GM23338 (cell line): ENCODE data around the gene MS4A15. TPM values are rescaled to one million over a fixed set of nuclear protein-coding genes. Genes with fewer than 3 reads are reported as not detected.

Experiments
- ATAC-seq: fragments of 200-7000 bp; cut with Tn5 transposase; 3 replicates; pipeline ENCODE4 v1.9.1; 2020
- DNase-seq: peaks from one replicate; pipeline ENCODE4 v3.0.0-alpha.2; 2015; ENCODE audit warnings: low spot score
- H2AFZ ChIP-seq: fragments of 200-600 bp; sonication (generic); 2 replicates; pipeline ENCODE4 v1.8.0; 2016; ENCODE audit warnings: antibody characterized with exemption, mild to moderate bottlenecking, moderate library complexity
- H3F3A ChIP-seq: fragments of 200-600 bp; sonication (generic); replicated peaks from 2 replicates; pipeline ENCODE4 v1.8.0; 2017; ENCODE audit warnings: antibody characterized with exemption, mixed run types, low read depth
- H3K27ac ChIP-seq: fragments of 200-600 bp; sonication (generic); 2 replicates; pipeline ENCODE4 v1.6.1; 2016; ENCODE audit warnings: low read depth
- H3K27me3 ChIP-seq: fragments of 200-600 bp; sonication (generic); 2 replicates; pipeline ENCODE4 v1.8.0; 2016; ENCODE audit warnings: mild to moderate bottlenecking, mixed run types, moderate library complexity; ENCODE audit not compliant: insufficient read depth
- H3K36me3 ChIP-seq: fragments of 200-600 bp; sonication (generic); 2 replicates; pipeline ENCODE4 v1.8.0; 2016; ENCODE audit warnings: mild to moderate bottlenecking; ENCODE audit not compliant: insufficient read depth
- H3K4me1 ChIP-seq: fragments of 200-600 bp; sonication (generic); 2 replicates; pipeline ENCODE4 v1.8.0; 2016; ENCODE audit warnings: mild to moderate bottlenecking, moderate library complexity; ENCODE audit not compliant: insufficient read depth
- H3K4me2 ChIP-seq: fragments of 200-600 bp; sonication (generic); 2 replicates; pipeline ENCODE4 v1.7.1; 2017; ENCODE audit warnings: mixed run types
- H3K4me3 ChIP-seq: fragments of 200-600 bp; sonication (generic); 2 replicates; pipeline ENCODE4 v1.6.1; 2016; ENCODE audit warnings: mixed run types
- H3K79me2 ChIP-seq: fragments of 200-600 bp; sonication (generic); replicated peaks from 2 replicates; pipeline ENCODE4 v1.8.0; 2017; ENCODE audit warnings: mild to moderate bottlenecking; ENCODE audit not compliant: insufficient read depth
- H3K9me2 ChIP-seq: fragments of 200-600 bp; sonication (generic); 2 replicates; pipeline ENCODE4 v1.8.0; 2017; ENCODE audit not compliant: insufficient read depth
- H4K20me1 ChIP-seq: fragments of 200-600 bp; sonication (generic); replicated peaks from 2 replicates; pipeline ENCODE4 v1.8.0; 2017; ENCODE audit warnings: mild to moderate bottlenecking; ENCODE audit not compliant: insufficient read depth
- H3K27ac Mint-ChIP-seq: 2 replicates; pipeline ENCODE4 v1.8.0; 2020; ENCODE audit warnings: inconsistent platforms, mild to moderate bottlenecking, moderate library complexity, mixed read lengths
- H3K27me3 Mint-ChIP-seq: 3 replicates; pipeline ENCODE4 v1.8.0; 2022; ENCODE audit warnings: low read depth, mild to moderate bottlenecking, moderate library complexity, mixed read lengths, inconsistent platforms; ENCODE audit not compliant: insufficient read depth, poor library complexity
- H3K36me3 Mint-ChIP-seq: 3 replicates; pipeline ENCODE4 v1.8.0; 2021; ENCODE audit warnings: low read depth, mild to moderate bottlenecking, inconsistent platforms, moderate library complexity, mixed read lengths
- H3K4me1 Mint-ChIP-seq: 3 replicates; pipeline ENCODE4 v1.8.0; 2020; ENCODE audit warnings: mild to moderate bottlenecking, inconsistent platforms, mixed read lengths
- H3K4me3 Mint-ChIP-seq: 3 replicates; pipeline ENCODE4 v1.8.0; 2021; ENCODE audit warnings: moderate library complexity, mild to moderate bottlenecking, inconsistent platforms, mixed read lengths
- H3K9me3 Mint-ChIP-seq: 3 replicates; pipeline ENCODE4 v1.8.0; 2020; ENCODE audit warnings: moderate library complexity, mild to moderate bottlenecking, inconsistent platforms, mixed read lengths
- CREB1 ChIP-seq: fragments of 250-450 bp; sonication (Bioruptor Pico); IDR thresholded peaks from 2 replicates; pipeline ENCODE4 v1.5.0; 2020; ENCODE audit warnings: low read depth, mild to moderate bottlenecking, moderate library complexity
- EZH2 ChIP-seq: fragments of 200-600 bp; sonication (generic); IDR thresholded peaks from one replicate; pipeline ENCODE4 v1.8.0; 2017; ENCODE audit warnings: antibody characterized with exemption, mild to moderate bottlenecking, low read depth; ENCODE audit not compliant: unreplicated experiment
- EZH2phosphoT487 ChIP-seq: fragments of 200-600 bp; sonication (generic); IDR thresholded peaks from one replicate; pipeline ENCODE4 v1.8.1; 2018; ENCODE audit warnings: antibody characterized with exemption; ENCODE audit not compliant: unreplicated experiment
- JUNB ChIP-seq: IDR thresholded peaks from one replicate; pipeline ENCODE4 v1.6.1; 2016; ENCODE audit warnings: antibody characterized with exemption; ENCODE audit not compliant: unreplicated experiment
- NANOG ChIP-seq: IDR thresholded peaks from 2 replicates; pipeline ENCODE4 v1.6.1; 2016; ENCODE audit warnings: antibody characterized with exemption, borderline replicate concordance
- POLR2AphosphoS5 ChIP-seq: IDR thresholded peaks from 2 replicates; pipeline ENCODE4 v1.6.1; 2016; ENCODE audit warnings: antibody characterized with exemption, low read depth
- STAT1 ChIP-seq: IDR thresholded peaks from one replicate; pipeline ENCODE4 v1.6.1; 2016; ENCODE audit warnings: antibody characterized with exemption; ENCODE audit not compliant: unreplicated experiment
- ZNF114 ChIP-seq: fragments of 250-450 bp; sonication (Bioruptor Pico); IDR thresholded peaks from 2 replicates; pipeline ENCODE4 v1.5.0; 2020; ENCODE audit warnings: mild to moderate bottlenecking, moderate library complexity
- ZNF331 ChIP-seq: fragments of 250-450 bp; sonication (Bioruptor Pico); IDR thresholded peaks from 2 replicates; pipeline ENCODE4 v1.5.0; 2020; ENCODE audit warnings: low read depth, mild to moderate bottlenecking, moderate library complexity
- polyA plus RNA-seq: library from polyadenylated mRNA; unstranded; fragments of >200 nt; fragmentation: Nextera tagmentation; extraction: Ambion mirVana; gene quantifications from 2 replicates; pipeline ENCODE4 v1.2.1, GENCODE V29; 2016
- total RNA-seq: library from RNA; depleted of rRNA; stranded (reverse); fragments of >200 nt; shearing (Covaris generic); gene quantifications from 2 replicates; pipeline ENCODE4 v1.2.3, GENCODE V29; 2014
- TF ChIP-seq, protein P1 (sequence below): IDR thresholded peaks from one replicate; pipeline ENCODE4 v1.6.1; 2018; ENCODE audit warnings: antibody characterized with exemption; ENCODE audit not compliant: unreplicated experiment
- TF ChIP-seq, protein P2 (sequence below), 2 experiments: fragments of 200-600 bp in 1 of 2; sonication (generic) in 1 of 2; conservative IDR thresholded peaks; 2 replicates each; pipeline versions ENCODE4 v1.5.1 to v1.6.1; 2016 to 2017; ENCODE audit warnings: antibody characterized with exemption in 2 of 2, low read depth in 2 of 2, mild to moderate bottlenecking in 2 of 2, moderate library complexity in 1 of 2
- TF ChIP-seq, protein P3 (sequence below): IDR thresholded peaks from 2 replicates; pipeline ENCODE4 v1.6.1; 2016; ENCODE audit warnings: antibody characterized with exemption

Gene MS4A15
- total and polyA plus RNA-seq, 2 experiments from 2014 or later, result 0.44 TPM; not detected in 1

DNA sequence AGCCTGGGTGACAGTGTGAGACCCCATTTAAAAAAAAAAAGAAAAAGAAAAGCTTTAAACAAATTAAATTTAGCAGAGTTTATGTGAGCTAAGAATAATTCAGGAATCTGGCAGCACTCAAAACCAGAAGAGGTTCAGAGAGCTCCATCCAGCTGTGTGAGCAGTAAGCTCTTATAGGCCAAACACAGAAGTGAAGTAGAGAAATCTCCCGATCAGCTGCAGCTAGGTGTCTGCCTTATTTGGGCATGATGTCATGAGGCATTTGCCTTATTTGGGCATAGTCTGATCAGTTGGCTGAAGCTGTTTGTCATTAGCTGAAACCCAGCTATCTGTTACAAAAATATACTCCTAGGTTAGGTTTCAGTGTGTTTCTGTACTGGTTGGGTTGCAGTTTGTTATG is 8.2 kb downstream of the MS4A15 start (continued):
- TF ChIP-seq, protein P1, sequence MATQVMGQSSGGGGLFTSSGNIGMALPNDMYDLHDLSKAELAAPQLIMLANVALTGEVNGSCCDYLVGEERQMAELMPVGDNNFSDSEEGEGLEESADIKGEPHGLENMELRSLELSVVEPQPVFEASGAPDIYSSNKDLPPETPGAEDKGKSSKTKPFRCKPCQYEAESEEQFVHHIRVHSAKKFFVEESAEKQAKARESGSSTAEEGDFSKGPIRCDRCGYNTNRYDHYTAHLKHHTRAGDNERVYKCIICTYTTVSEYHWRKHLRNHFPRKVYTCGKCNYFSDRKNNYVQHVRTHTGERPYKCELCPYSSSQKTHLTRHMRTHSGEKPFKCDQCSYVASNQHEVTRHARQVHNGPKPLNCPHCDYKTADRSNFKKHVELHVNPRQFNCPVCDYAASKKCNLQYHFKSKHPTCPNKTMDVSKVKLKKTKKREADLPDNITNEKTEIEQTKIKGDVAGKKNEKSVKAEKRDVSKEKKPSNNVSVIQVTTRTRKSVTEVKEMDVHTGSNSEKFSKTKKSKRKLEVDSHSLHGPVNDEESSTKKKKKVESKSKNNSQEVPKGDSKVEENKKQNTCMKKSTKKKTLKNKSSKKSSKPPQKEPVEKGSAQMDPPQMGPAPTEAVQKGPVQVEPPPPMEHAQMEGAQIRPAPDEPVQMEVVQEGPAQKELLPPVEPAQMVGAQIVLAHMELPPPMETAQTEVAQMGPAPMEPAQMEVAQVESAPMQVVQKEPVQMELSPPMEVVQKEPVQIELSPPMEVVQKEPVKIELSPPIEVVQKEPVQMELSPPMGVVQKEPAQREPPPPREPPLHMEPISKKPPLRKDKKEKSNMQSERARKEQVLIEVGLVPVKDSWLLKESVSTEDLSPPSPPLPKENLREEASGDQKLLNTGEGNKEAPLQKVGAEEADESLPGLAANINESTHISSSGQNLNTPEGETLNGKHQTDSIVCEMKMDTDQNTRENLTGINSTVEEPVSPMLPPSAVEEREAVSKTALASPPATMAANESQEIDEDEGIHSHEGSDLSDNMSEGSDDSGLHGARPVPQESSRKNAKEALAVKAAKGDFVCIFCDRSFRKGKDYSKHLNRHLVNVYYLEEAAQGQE, result no peak
- TF ChIP-seq, protein P2, sequence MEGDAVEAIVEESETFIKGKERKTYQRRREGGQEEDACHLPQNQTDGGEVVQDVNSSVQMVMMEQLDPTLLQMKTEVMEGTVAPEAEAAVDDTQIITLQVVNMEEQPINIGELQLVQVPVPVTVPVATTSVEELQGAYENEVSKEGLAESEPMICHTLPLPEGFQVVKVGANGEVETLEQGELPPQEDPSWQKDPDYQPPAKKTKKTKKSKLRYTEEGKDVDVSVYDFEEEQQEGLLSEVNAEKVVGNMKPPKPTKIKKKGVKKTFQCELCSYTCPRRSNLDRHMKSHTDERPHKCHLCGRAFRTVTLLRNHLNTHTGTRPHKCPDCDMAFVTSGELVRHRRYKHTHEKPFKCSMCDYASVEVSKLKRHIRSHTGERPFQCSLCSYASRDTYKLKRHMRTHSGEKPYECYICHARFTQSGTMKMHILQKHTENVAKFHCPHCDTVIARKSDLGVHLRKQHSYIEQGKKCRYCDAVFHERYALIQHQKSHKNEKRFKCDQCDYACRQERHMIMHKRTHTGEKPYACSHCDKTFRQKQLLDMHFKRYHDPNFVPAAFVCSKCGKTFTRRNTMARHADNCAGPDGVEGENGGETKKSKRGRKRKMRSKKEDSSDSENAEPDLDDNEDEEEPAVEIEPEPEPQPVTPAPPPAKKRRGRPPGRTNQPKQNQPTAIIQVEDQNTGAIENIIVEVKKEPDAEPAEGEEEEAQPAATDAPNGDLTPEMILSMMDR (conservative IDR thresholded peaks at IDR 0.05; ENCODE audit: low read depth in 2 of 2), result no peak
- TF ChIP-seq ZNF331 (CRISPR knock-in tag) (no peak), JUNB (no peak), NANOG (no peak), ZNF114 (CRISPR knock-in tag) (no peak)

DNA sequence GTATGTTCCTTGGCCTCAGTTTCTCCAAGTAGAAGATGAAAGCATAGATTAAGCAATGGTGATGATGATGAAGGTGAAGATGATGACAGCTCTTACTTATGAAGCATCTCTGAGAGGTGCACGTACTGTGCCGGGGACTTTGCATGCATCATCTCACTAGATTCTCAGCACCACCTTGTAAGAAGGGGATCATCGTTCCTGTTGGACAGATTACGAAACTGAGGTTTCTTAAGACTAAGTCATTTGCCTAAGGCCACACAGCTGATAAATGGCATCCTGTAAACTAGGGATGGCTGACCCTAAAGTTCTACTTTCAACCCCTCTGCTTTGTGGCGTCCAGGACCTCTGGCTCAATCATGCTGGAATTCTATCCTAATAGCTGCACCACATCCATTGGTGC is 8.7 kb downstream of the MS4A15 start:
- H2AFZ ChIP-seq, result no peak overlapping the region
- no peak overlapping the region for H3K4me3 Mint-ChIP-seq
- H3K4me1 Mint-ChIP-seq, result peaks cover 6% of the 10 kb centered on the region; the same call in 2 of the 3 replicates
- H3K9me2 ChIP-seq, result no peaks in the 10 kb centered on the region; the same call in 1 of the 2 replicates
- peaks cover 17% of the 10 kb centered on the region; the same call in 1 of the 2 replicates for H3K27me3 ChIP-seq
- H3K4me2 ChIP-seq, result no peak overlapping the region
- H3K27ac Mint-ChIP-seq, result no peak overlapping the region
- ATAC-seq (no peak), DNase-seq (no peak)
- no peaks in the 10 kb centered on the region for H4K20me1 ChIP-seq
- H3K27ac ChIP-seq, result no peak overlapping the region
- peaks cover 12% of the 10 kb centered on the region for H3K27me3 Mint-ChIP-seq
- no peaks in the 10 kb centered on the region for H3F3A ChIP-seq
- H3K36me3 Mint-ChIP-seq, result no peaks in the 10 kb centered on the region; the same call in 2 of the 3 replicates
- H3K4me3 ChIP-seq, result no peak overlapping the region
- no peaks in the 10 kb centered on the region for H3K79me2 ChIP-seq
- H3K9me3 Mint-ChIP-seq, result peaks cover 10% of the 10 kb centered on the region; the same call in 2 of the 3 replicates
- H3K4me1 ChIP-seq, result no peaks in the 10 kb centered on the region
- H3K36me3 ChIP-seq, result no peaks in the 10 kb centered on the region
- TF ChIP-seq, protein P2 (conservative IDR thresholded peaks at IDR 0.05; ENCODE audit: low read depth in 2 of 2), result no peak
- TF ChIP-seq, protein P1, result no peak
- no peak for TF ChIP-seq EZH2
- no peak for TF ChIP-seq EZH2phosphoT487
- TF ChIP-seq, protein P3, sequence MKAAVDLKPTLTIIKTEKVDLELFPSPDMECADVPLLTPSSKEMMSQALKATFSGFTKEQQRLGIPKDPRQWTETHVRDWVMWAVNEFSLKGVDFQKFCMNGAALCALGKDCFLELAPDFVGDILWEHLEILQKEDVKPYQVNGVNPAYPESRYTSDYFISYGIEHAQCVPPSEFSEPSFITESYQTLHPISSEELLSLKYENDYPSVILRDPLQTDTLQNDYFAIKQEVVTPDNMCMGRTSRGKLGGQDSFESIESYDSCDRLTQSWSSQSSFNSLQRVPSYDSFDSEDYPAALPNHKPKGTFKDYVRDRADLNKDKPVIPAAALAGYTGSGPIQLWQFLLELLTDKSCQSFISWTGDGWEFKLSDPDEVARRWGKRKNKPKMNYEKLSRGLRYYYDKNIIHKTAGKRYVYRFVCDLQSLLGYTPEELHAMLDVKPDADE, result no peak
- TF ChIP-seq ZNF331 (CRISPR knock-in tag), result no peak
- TF ChIP-seq POLR2AphosphoS5, result no peak
- TF ChIP-seq CREB1 (CRISPR knock-in tag), result no peak
- TF ChIP-seq STAT1, result no peak
- TF ChIP-seq JUNB, result no peak
- TF ChIP-seq NANOG, result no peak
